ENCODE data around the gene PPP1R37. TPM values are rescaled to one million over a fixed set of nuclear protein-coding genes. Genes with fewer than 3 reads are reported as not detected.

PPP1R37 gene, protein sequence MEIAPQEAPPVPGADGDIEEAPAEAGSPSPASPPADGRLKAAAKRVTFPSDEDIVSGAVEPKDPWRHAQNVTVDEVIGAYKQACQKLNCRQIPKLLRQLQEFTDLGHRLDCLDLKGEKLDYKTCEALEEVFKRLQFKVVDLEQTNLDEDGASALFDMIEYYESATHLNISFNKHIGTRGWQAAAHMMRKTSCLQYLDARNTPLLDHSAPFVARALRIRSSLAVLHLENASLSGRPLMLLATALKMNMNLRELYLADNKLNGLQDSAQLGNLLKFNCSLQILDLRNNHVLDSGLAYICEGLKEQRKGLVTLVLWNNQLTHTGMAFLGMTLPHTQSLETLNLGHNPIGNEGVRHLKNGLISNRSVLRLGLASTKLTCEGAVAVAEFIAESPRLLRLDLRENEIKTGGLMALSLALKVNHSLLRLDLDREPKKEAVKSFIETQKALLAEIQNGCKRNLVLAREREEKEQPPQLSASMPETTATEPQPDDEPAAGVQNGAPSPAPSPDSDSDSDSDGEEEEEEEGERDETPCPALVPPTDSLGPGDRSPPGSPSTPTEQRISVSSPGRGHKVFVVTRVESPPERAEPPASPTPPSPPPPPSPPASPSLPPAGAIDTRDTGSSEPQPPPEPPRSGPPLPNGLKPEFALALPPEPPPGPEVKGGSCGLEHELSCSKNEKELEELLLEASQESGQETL
- 10 to 100 TPM; 25.2 to 26.2 TPM for total RNA-seq
- polyA plus RNA-seq = 1 to 10 TPM in 1 of 2 donors, under 1 TPM in 1; 0.31 to 1.4 TPM

DNA sequence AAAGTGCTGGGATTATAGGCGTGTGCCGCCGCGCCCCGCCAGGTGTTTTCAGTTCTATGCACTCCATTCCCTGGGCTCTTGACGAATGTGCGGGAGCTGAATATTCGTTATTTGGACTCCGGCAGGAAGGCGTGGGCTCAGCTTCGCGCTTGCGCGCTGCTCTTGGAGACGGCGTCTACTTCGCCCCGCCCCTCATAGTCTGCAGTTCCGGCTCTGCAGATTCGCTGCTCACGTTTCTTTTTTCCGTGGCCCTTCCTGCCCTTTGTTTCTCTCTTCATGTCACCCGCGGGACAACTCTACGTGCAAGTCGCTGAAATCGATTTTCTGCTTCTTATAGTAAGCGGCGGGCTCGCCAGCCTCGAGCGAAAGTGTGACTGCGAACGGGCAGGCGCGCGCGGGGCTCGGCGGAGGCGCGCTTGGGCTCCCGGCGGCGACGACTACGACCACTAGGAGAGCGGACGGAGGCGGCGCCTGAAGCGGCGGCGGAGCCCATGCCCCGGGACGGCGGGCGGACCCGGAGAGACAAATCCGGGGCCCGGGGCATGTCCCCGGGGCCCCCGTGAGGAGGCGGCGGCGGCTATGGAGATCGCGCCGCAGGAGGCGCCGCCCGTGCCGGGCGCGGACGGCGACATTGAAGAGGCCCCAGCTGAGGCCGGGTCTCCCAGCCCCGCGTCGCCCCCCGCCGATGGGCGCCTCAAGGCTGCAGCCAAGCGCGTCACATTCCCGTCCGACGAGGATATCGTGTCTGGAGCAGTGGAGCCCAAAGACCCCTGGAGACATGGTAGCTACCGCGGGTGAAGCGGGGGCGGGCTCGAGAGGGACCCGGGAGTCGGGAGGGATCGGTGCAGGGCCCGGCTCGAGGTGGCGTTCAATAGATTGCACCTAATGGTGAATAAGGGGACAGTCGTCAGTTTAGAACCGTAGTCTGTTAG, at the start of gene PPP1R37:
TSS of gene PPP1R37 (plus strand) at position 433 of the 932 bp plus-strand sequence. CDS start at position 580, 147 bp downstream.
- Mint-ChIP-seq H3K27ac (peak within 1 kb of the TSS; percentile 94 to 99 (median 97)), H3K36me3 (peaks cover 5 to 22% of the 10 kb centered on the region in 2 donors), H3K9me3 (no peaks in the 10 kb centered on the region), H3K4me1 (peaks cover 42 to 72% (median 57%) of the 10 kb centered on the region in 4 donors), H3K27me3 (no peaks in the 10 kb centered on the region), H3K4me3 (peak within 1 kb of the TSS; percentile 91 to 98 (median 92))
- Histone ChIP-seq H3K36me3 (ENCODE audit: insufficient read depth, low read length) (peaks cover 6% of the 10 kb centered on the region), H3K9me3 (ENCODE audit: control insufficient read depth in 1 of 2, low read length in 2 of 2) (no peaks in the 10 kb centered on the region), H3K4me1 (ENCODE audit: insufficient read depth, low read length) (peaks cover 68% of the 10 kb centered on the region), H3K27me3 (ENCODE audit: insufficient read depth, low read length) (no peaks in the 10 kb centered on the region), H3K27ac (ENCODE audit: low read depth, low read length) (peak within 1 kb of the TSS; percentile 80), H3K4me3 (ENCODE audit: low read length in 2 of 2) (peak within 1 kb of the TSS; percentile 90 to 94)
- ChIA-PET POLR2A (ENCODE audit: partially characterized antibody) (interaction anchor here (0.6 to 5.0 kb wide), 21 partner anchors 9 to 793 kb away, joined by 3 to 106 read pairs (median 6); partner anchors contain the start of genes BLOC1S3, CLASRP, CLPTM1 and FBXO46), CTCF (ENCODE audit: partially characterized antibody) (interaction anchor here (0.7 to 2.2 kb wide), 9 partner anchors 14 to 386 kb away, joined by 3 to 16 read pairs (median 5); partner anchors contain the start of genes BLOC1S3, GEMIN7 and TRAPPC6A)
- peak; percentile 92 to 96 (median 95) for DNase-seq
- intact Hi-C loops (cut with micrococcal nuclease) = loop anchor here (1.0 to 5.0 kb wide), 6 partner anchors 14 to 639 kb away; partner anchors contain the start of genes BLOC1S3, CLASRP, CLPTM1 and FBXO46

DNA sequence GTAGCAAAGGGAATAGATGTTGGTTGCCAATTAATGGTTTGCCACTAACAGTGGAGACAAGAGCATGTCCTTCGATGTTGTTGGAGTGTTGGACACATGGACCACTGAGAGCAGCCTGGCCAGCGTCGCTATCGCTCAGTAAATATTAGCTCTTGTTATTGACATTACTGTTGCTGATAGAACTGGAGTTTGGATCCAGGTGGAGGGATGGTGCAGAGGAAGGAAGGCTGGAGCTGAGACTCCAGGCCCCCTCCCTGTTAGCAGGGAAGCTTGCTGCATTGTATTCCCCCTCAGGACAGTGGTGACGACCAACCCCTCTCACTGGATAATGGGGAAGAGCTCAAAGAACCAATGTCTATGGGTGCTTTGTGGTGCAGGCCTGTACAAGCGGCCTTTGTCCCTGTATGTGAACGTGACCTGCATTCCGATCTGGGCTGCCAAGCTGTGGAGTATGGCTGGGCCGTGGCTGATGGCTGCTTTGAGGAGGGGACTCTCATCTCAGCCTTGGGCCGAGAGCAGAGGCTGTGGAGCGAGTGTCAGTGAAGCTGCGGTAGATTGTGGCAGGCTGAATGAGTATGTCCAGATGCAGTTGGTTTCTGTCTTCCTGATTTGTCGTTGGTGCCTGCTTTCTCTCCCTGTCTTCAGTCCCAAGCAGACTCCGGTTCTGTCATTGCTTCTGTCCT, 47.2 kb upstream of the PPP1R37 start:
- Histone ChIP-seq H3K9me3 (ENCODE audit: control insufficient read depth in 1 of 2, low read length in 2 of 2) (no peaks in the 10 kb centered on the region), H3K4me1 (ENCODE audit: insufficient read depth, low read length) (peaks cover 29% of the 10 kb centered on the region), H3K27ac (ENCODE audit: low read depth, low read length) (no peak overlapping the region), H3K27me3 (ENCODE audit: insufficient read depth, low read length) (no peaks in the 10 kb centered on the region), H3K4me3 (ENCODE audit: low read length in 2 of 2) (no peak overlapping the region), H3K36me3 (ENCODE audit: insufficient read depth, low read length) (peaks cover 37% of the 10 kb centered on the region)
- Mint-ChIP-seq H3K27me3 (no peaks in the 10 kb centered on the region), H3K4me3 (no peak overlapping the region), H3K36me3 (peaks cover 28 to 59% of the 10 kb centered on the region in 2 donors), H3K27ac (peak overlapping the region in 5 of 7 donors; percentile 30 to 64 (median 57)), H3K9me3 (no peaks in the 10 kb centered on the region), H3K4me1 (peaks cover 35 to 62% (median 47%) of the 10 kb centered on the region in 4 donors)
- ChIA-PET POLR2A (ENCODE audit: partially characterized antibody) (interaction anchor here (1.1 kb wide), 1 partner anchor 18 kb away, joined by 3 read pairs; no protein-coding TSS in a partner anchor), CTCF (ENCODE audit: partially characterized antibody) (interaction anchor here (1.7 to 1.9 kb wide), 2 partner anchors 14 to 57 kb away, joined by 5 to 8 read pairs; no protein-coding TSS in a partner anchor)
- intact Hi-C loops (cut with micrococcal nuclease) = no loop called here
- DNase-seq = no peak

DNA sequence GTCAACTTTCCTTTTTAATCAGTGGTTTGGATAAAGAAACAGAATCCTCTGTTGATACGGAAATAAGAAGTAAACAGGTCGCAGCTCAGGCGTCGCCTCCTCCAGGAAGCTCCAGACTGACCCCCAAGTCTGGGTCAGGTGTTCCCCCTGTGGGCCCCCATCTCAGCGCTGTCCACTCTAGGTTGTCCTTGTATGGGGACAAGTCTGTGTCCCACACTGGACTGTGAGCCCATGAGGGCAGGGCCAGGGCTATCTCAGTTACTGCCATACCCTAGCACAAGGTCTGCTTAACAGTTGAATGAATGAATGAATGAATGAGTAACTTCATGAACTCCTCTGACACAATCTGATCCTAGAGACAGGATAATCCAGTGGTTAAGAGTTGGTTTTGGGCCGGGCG, 46.6 kb upstream of the PPP1R37 start:
- Histone ChIP-seq H3K27me3 (ENCODE audit: insufficient read depth, low read length) (no peaks in the 10 kb centered on the region), H3K9me3 (ENCODE audit: control insufficient read depth in 1 of 2, low read length in 2 of 2) (no peaks in the 10 kb centered on the region), H3K27ac (ENCODE audit: low read depth, low read length) (no peak overlapping the region), H3K36me3 (ENCODE audit: insufficient read depth, low read length) (peaks cover 34% of the 10 kb centered on the region), H3K4me1 (ENCODE audit: insufficient read depth, low read length) (peaks cover 25% of the 10 kb centered on the region), H3K4me3 (ENCODE audit: low read length in 2 of 2) (no peak overlapping the region)
- peak overlapping the region in 4 of 7 donors; percentile 57 to 76 (median 64) for H3K27ac Mint-ChIP-seq
- POLR2A ChIA-PET (ENCODE audit: partially characterized antibody) = interaction anchor here (1.1 kb wide), 1 partner anchor 19 kb away, joined by 3 read pairs; no protein-coding TSS in a partner anchor
- H3K9me3 Mint-ChIP-seq = no peaks in the 10 kb centered on the region
- no peak overlapping the region for H3K4me3 Mint-ChIP-seq
- CTCF ChIA-PET (ENCODE audit: partially characterized antibody) = interaction anchor here (1.7 to 1.9 kb wide), 2 partner anchors 13 to 57 kb away, joined by 5 to 8 read pairs; no protein-coding TSS in a partner anchor
- H3K36me3 Mint-ChIP-seq = peaks cover 25 to 59% of the 10 kb centered on the region in 2 donors
- no peaks in the 10 kb centered on the region for H3K27me3 Mint-ChIP-seq
- H3K4me1 Mint-ChIP-seq = peaks cover 32 to 56% (median 44%) of the 10 kb centered on the region in 4 donors
- intact Hi-C loops (cut with micrococcal nuclease) = no loop called here
- no peak for DNase-seq

DNA sequence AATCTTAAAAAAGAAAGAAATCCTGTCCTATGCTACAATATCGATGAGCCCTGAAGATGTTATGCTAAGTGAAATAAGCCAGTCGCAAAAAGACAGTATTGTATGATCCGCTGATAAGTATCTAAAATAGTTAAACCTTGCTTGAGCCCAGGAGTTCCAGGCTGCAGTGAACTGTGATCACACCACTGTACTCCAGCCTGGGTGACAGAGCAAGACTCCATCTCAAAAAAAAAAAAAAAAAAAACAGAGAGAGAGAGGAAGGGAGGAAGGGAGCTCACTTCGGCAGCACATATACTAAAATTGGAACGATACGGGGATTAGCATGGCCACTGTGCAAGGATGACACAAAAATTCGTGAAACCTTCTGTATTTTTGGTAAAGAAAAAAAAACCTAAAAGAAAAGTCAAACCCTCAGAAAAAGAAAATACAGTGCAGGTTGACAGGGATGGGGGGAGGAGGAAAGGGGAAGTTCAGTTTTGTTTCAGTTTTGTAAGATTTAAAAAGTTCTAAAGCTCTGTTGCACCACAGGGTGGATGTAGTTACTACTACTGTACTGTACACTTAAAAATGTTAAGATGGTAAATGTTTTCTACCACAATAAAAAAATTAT, 45.7 kb upstream of the PPP1R37 start:
- ChIA-PET POLR2A (ENCODE audit: partially characterized antibody) (no interaction called here), CTCF (ENCODE audit: partially characterized antibody) (interaction anchor here (1.9 kb wide), 1 partner anchor 12 kb away, joined by 8 read pairs; no protein-coding TSS in a partner anchor)
- Mint-ChIP-seq H3K9me3 (peaks cover 0 to 2% (median 0%) of the 10 kb centered on the region in 8 donors), H3K27me3 (no peaks in the 10 kb centered on the region), H3K27ac (peak overlapping the region in 6 of 7 donors; percentile 52 to 88 (median 62)), H3K4me1 (peaks cover 29 to 47% (median 36%) of the 10 kb centered on the region in 4 donors), H3K36me3 (peaks cover 21 to 55% of the 10 kb centered on the region in 2 donors), H3K4me3 (peak overlapping the region in 1 of 8 donors; percentile 13)
- H3K4me3 ChIP-seq (ENCODE audit: low read length in 2 of 2) = no peak overlapping the region
- no peaks in the 10 kb centered on the region for H3K27me3 ChIP-seq (ENCODE audit: insufficient read depth, low read length)
- peaks cover 17% of the 10 kb centered on the region for H3K4me1 ChIP-seq (ENCODE audit: insufficient read depth, low read length)
- no peaks in the 10 kb centered on the region for H3K9me3 ChIP-seq (ENCODE audit: control insufficient read depth in 1 of 2, low read length in 2 of 2)
- no peak for DNase-seq
- intact Hi-C loops (cut with micrococcal nuclease) = no loop called here
- H3K27ac ChIP-seq (ENCODE audit: low read depth, low read length) = no peak overlapping the region
- H3K36me3 ChIP-seq (ENCODE audit: insufficient read depth, low read length) = peaks cover 29% of the 10 kb centered on the region

DNA sequence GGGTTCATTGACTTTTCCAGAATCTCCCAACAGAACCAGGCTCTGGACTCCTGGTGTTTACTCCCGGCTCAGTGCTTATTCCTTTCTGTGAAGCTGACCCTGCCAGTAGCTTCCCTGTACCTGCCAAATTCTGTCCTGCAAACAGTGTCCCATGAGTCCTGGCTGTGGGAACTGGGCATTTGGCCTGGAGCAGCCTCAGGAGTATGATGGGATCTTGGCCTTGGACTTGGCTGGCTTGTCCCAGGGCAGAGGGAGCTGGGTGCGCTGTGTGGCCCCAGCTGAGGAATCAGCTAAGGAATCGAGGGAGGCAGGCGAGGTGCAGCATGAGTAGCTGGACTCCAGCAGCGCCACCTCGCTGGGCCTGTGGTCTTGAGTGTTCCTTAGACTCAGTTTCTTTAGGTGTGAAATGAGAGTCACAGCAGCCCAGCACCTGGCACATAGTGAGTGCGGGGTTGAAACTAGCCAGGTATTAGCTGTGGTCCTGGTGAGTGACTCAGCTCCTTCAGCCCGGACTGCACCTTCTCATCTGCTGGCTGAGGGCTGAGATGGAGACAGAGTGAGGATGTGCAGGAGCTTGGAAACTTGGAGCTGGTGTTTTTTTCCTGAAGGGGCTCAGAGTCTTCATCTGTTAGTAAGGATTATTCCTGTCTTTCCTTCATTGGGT, 43.8 kb upstream of the PPP1R37 start:
- H3K36me3 ChIP-seq (ENCODE audit: insufficient read depth, low read length) = peaks cover 29% of the 10 kb centered on the region
- POLR2A ChIA-PET (ENCODE audit: partially characterized antibody) = no interaction called here
- no peak overlapping the region for H3K4me3 ChIP-seq (ENCODE audit: low read length in 2 of 2)
- no peak overlapping the region for H3K27ac ChIP-seq (ENCODE audit: low read depth, low read length)
- intact Hi-C loops (cut with micrococcal nuclease) = no loop called here
- H3K4me1 Mint-ChIP-seq = peaks cover 28 to 41% (median 36%) of the 10 kb centered on the region in 4 donors
- no peak for DNase-seq
- H3K27me3 ChIP-seq (ENCODE audit: insufficient read depth, low read length) = no peaks in the 10 kb centered on the region
- peaks cover 0 to 2% (median 0%) of the 10 kb centered on the region in 8 donors for H3K9me3 Mint-ChIP-seq
- CTCF ChIA-PET (ENCODE audit: partially characterized antibody) = interaction anchor here (1.0 kb wide), 1 partner anchor 31 kb away, joined by 3 read pairs; no protein-coding TSS in a partner anchor
- H3K4me3 Mint-ChIP-seq = no peak overlapping the region
- H3K36me3 Mint-ChIP-seq = peaks cover 31 to 61% of the 10 kb centered on the region in 2 donors
- H3K27me3 Mint-ChIP-seq = no peaks in the 10 kb centered on the region
- no peaks in the 10 kb centered on the region for H3K9me3 ChIP-seq (ENCODE audit: control insufficient read depth in 1 of 2, low read length in 2 of 2)
- peaks cover 17% of the 10 kb centered on the region for H3K4me1 ChIP-seq (ENCODE audit: insufficient read depth, low read length)
- H3K27ac Mint-ChIP-seq = peak overlapping the region in 4 of 7 donors; percentile 4 to 86 (median 64)

Measured in CD4-positive, alpha-beta memory T cell (primary cell).